A673 (cell line): ENCODE data around the gene ME1.

Source experiments
- CTCF ChIP-seq: fragments of 300-800, 200-600 bp; sonication (generic); conservative IDR thresholded peaks from 2 replicates; pipeline ENCODE4 v1.5.1; 2017; ENCODE audit warnings: low read depth, mild to moderate bottlenecking, antibody characterized with exemption, low read length, moderate library complexity, mixed read lengths
- EZH2 ChIP-seq: fragments of 200-600 bp; sonication (generic); IDR thresholded peaks from 2 replicates; pipeline ENCODE4 v1.6.1; 2017; ENCODE audit warnings: borderline replicate concordance, low read depth, mild to moderate bottlenecking, mixed read lengths, antibody characterized with exemption, low read length; ENCODE audit not compliant: poor library complexity, severe bottlenecking

GRCh38 chr6:83199863-83200225 lies 231.0 kb downstream of the ME1 start:
- TF ChIP-seq CTCF: no peak
- no peak for TF ChIP-seq EZH2
